Measurements from ENCODE around the gene CDK15.

DNA sequence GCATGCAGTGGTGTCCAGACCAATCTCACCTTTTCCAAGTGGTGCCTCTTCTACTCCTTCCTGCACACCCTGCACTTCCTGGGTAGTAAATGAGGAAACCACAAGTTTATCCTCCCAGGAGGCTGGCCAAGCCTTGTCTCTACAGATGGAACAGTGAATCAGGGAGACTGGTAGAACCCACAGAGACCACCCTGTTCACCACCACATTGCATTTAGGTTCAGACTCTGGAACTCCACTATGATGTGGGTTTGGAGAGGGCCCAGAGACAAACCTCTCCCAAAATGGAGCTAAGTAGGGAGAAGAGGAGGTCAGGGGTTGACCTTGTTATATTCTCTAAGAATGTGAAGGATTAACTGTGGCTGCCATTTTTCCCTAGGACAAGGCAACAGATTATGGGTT lies 124.5 kb downstream of the CDK15 start:
- TF ChIP-seq ZFP36 (IDR thresholded peaks at IDR 0.05; ENCODE audit: borderline replicate concordance, partially characterized antibody), result no peak
- no peak for TF ChIP-seq POLR2A (IDR thresholded peaks at IDR 0.05; ENCODE audit: low read length)
- TF ChIP-seq, protein P1, sequence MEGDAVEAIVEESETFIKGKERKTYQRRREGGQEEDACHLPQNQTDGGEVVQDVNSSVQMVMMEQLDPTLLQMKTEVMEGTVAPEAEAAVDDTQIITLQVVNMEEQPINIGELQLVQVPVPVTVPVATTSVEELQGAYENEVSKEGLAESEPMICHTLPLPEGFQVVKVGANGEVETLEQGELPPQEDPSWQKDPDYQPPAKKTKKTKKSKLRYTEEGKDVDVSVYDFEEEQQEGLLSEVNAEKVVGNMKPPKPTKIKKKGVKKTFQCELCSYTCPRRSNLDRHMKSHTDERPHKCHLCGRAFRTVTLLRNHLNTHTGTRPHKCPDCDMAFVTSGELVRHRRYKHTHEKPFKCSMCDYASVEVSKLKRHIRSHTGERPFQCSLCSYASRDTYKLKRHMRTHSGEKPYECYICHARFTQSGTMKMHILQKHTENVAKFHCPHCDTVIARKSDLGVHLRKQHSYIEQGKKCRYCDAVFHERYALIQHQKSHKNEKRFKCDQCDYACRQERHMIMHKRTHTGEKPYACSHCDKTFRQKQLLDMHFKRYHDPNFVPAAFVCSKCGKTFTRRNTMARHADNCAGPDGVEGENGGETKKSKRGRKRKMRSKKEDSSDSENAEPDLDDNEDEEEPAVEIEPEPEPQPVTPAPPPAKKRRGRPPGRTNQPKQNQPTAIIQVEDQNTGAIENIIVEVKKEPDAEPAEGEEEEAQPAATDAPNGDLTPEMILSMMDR (IDR thresholded peaks at IDR 0.05), result no peak
- no peak for TF ChIP-seq RFX5 (IDR thresholded peaks at IDR 0.05)
- TF ChIP-seq EP300 (IDR thresholded peaks at IDR 0.05), result no peak
- no peak for TF ChIP-seq RAD21 (conservative IDR thresholded peaks at IDR 0.05 in 1 of 2, IDR thresholded peaks at IDR 0.05 in 1 of 2)
- no peak for TF ChIP-seq KDM1A (IDR thresholded peaks at IDR 0.05; ENCODE audit: low read depth)
- TF ChIP-seq CHD2 (IDR thresholded peaks at IDR 0.05; ENCODE audit: low read length, partially characterized antibody), result no peak
- TF ChIP-seq SMC3 (IDR thresholded peaks at IDR 0.05), result no peak
- no peak for TF ChIP-seq CBX8 (IDR thresholded peaks at IDR 0.05)
- TF ChIP-seq, protein P2, sequence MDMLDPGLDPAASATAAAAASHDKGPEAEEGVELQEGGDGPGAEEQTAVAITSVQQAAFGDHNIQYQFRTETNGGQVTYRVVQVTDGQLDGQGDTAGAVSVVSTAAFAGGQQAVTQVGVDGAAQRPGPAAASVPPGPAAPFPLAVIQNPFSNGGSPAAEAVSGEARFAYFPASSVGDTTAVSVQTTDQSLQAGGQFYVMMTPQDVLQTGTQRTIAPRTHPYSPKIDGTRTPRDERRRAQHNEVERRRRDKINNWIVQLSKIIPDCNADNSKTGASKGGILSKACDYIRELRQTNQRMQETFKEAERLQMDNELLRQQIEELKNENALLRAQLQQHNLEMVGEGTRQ (IDR thresholded peaks at IDR 0.05), result no peak
- no peak for TF ChIP-seq HOXA7 (CRISPR knock-in tag; IDR thresholded peaks at IDR 0.05)
- no peak for TF ChIP-seq FOXS1 (CRISPR knock-in tag; IDR thresholded peaks at IDR 0.05)
- TF ChIP-seq, protein P3, sequence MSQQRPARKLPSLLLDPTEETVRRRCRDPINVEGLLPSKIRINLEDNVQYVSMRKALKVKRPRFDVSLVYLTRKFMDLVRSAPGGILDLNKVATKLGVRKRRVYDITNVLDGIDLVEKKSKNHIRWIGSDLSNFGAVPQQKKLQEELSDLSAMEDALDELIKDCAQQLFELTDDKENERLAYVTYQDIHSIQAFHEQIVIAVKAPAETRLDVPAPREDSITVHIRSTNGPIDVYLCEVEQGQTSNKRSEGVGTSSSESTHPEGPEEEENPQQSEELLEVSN (IDR thresholded peaks at IDR 0.05; ENCODE audit: borderline replicate concordance, low read depth), result no peak

All from A549 (cell line).